OCI-LY3 (cell line): ENCODE results near the gene CNTN2.

Experiments used
- CTCF ChIP-seq: fragments of 200-600, 300-600 bp; sonication (generic); IDR thresholded peaks from 2 replicates; pipeline ENCODE4 v1.5.1; 2014; ENCODE audit warnings: antibody characterized with exemption, low read length, low read depth
- EZH2phosphoT487 ChIP-seq: fragments of 200-600 bp; shearing (Covaris generic); IDR thresholded peaks from 2 replicates; pipeline ENCODE4 v1.6.1; 2018; ENCODE audit warnings: antibody characterized with exemption, mixed run types, low read depth

DNA sequence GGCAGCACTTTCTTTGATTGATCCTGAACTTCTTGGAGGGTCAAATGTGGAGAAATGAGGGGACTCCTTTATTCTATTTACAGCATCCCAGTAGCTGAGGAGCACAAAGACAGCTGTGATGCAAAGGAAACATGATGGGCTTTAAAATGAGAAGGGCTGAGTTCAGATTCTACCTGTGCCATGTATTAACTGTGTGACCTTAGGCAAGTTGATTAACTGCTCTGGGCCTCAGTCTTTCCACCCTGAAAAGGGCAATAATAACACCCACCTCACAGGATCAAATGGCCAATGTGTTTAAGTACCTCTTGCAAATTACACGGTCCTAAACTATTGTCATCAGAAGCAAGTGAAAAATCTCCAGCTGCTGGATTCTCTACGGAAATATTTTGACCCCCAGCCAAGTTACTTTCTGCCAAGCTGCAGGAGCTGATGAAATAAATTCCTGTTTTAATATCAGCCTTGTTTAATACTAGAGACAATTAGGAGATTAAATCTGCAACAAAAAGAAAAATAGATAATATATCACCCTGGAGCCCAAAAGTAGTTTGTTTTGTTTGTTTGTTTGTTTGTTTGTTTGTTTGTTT, 25.5 kb downstream of the CNTN2 start:
- TF ChIP-seq CTCF (no peak), EZH2phosphoT487 (no peak)
